Activated CD8-positive, alpha-beta memory T cell treated with anti-CD3 and anti-CD28 coated beads, Interleukin-2, amount 50 U/mL, for 1 hour (primary cell): Measurements from ENCODE around the gene BMP5.
"Not testable (repeated sequence)": the region's sequence is repeated elsewhere in the genome, so short reads cannot be mapped to it uniquely, and the experiment has no call there.

Experiments used
- DNase-seq: peaks from one replicate; pipeline ENCODE4 v3.0.0-alpha.2; 2020; ENCODE audit errors: extremely low read depth

BMP5 gene

GRCh38 chr6:55875400-55875799 is at the start of gene BMP5:
Gene BMP5, minus strand, starts transcription at chr6:55875590. Its CDS starts 725 bp downstream, at chr6:55874865.
- DNase-seq = no peak

- no peak for DNase-seq
Measured at GRCh38 chr6:55922406-55922805, 47.0 kb upstream of the BMP5 start.

- no peak for DNase-seq
Measured at GRCh38 chr6:55919716-55920308, 44.4 kb upstream of the BMP5 start.

GRCh38 chr6:55918639-55919038 is 43.2 kb upstream of the BMP5 start:
- no peak for DNase-seq

- DNase-seq = no peak
Measured at GRCh38 chr6:55917751-55918415, 42.5 kb upstream of the BMP5 start.

GRCh38 chr6:55916188-55916587 is 40.8 kb upstream of the BMP5 start:
- DNase-seq = no peak

- no peak for DNase-seq
Measured at GRCh38 chr6:55913228-55914195, 38.1 kb upstream of the BMP5 start.

- DNase-seq = not testable (repeated sequence)
Measured at GRCh38 chr6:55910466-55910865, 35.1 kb upstream of the BMP5 start.

GRCh38 chr6:55909911-55910310 is 34.5 kb upstream of the BMP5 start:
- not testable (repeated sequence) for DNase-seq

- no peak for DNase-seq
Measured at GRCh38 chr6:55902796-55903195, 27.4 kb upstream of the BMP5 start.

- no peak for DNase-seq
Measured at GRCh38 chr6:55901765-55902270, 26.4 kb upstream of the BMP5 start.

- no peak for DNase-seq
Measured at GRCh38 chr6:55898342-55898741, 23.0 kb upstream of the BMP5 start.

- no peak for DNase-seq
Measured at GRCh38 chr6:55897346-55897745, 22.0 kb upstream of the BMP5 start.

- DNase-seq = no peak
Measured at GRCh38 chr6:55895972-55896730, 20.8 kb upstream of the BMP5 start.

GRCh38 chr6:55892749-55893357 is 17.5 kb upstream of the BMP5 start:
- DNase-seq = no peak

GRCh38 chr6:55888917-55889316 is 13.5 kb upstream of the BMP5 start:
- no peak for DNase-seq

- no peak for DNase-seq
Measured at GRCh38 chr6:55886185-55886836, 10.9 kb upstream of the BMP5 start.

GRCh38 chr6:55882718-55883569 is 7.6 kb upstream of the BMP5 start:
- DNase-seq = no peak

GRCh38 chr6:55877283-55877682 is 1.9 kb upstream of the BMP5 start:
- DNase-seq = no peak

GRCh38 chr6:55874316-55874715 is 1.1 kb downstream of the BMP5 start:
- DNase-seq = no peak
